ENCODE results near the gene RPSA.
"Not testable (repeated sequence)": the region's sequence is repeated elsewhere in the genome, so short reads cannot be mapped to it uniquely, and the experiment has no call there.

The RPSA gene

DNA sequence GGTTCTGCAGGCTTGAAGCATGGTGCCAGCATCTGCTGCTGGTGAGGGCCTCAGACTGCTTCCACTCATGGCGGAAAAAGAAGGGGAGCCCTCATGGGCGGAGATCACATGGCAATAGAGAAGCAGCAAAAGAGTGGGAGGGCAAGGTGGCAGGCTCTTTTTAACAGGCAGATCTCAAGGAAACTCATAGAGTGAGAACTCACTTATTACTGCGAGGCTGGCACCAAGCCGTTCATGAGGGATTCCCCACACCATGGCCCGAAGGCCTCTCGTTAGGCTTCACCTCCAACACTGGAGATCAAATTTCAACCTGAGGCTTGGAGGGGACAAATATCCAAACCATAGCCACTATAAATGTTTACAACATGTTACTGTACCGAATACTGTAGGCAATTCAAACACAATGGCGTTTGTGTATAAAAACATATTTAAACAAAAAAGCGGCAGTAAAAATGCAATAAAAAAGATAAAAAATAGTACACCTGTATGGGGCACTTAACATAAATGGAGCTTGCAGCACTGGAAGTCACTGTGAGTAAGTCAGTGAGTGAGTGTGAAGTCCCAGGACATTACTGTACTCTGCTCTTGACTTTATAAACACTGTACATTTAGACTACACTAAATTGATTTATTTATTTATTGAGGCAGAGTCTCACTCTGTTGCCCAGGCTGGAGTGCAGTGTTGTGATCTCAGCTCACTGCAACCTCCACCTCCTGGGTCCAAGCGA, 42.1 kb downstream of the RPSA start:
- Histone ChIP-seq H3K79me2 (ENCODE audit: control insufficient read depth, insufficient read depth, low read length) (no peaks in the 10 kb centered on the region), H3K4ac (ENCODE audit: low read depth, low read length) (no peak overlapping the region), H3K4me1 (ENCODE audit: control insufficient read depth, low read depth, low read length) (no peaks in the 10 kb centered on the region), H3K23ac (ENCODE audit: low read length) (no peak overlapping the region), H3K4me3 (ENCODE audit: low read length) (no peak overlapping the region), H3K56ac (ENCODE audit: low read length) (no peak overlapping the region), H3K9ac (ENCODE audit: low read length) (no peak overlapping the region), H3K27ac (ENCODE audit: low read depth, low read length) (no peak overlapping the region), H3K4me2 (ENCODE audit: low read length) (no peak overlapping the region), H2AK5ac (ENCODE audit: low read length) (no peak overlapping the region), H4K5ac (ENCODE audit: low read length) (no peak overlapping the region), H3K18ac (ENCODE audit: low read length) (no peak overlapping the region), H3K36me3 (ENCODE audit: control insufficient read depth, insufficient read depth, low read length) (no peaks in the 10 kb centered on the region), H2BK5ac (ENCODE audit: low read length) (no peak overlapping the region), H2BK120ac (ENCODE audit: low read depth, low read length) (no peak overlapping the region), H4K8ac (ENCODE audit: low read depth, low read length) (no peak overlapping the region), H2BK15ac (replicated peaks; ENCODE audit: low read depth) (no peak overlapping the region), H3K79me1 (ENCODE audit: low read length) (no peaks in the 10 kb centered on the region), H3K27me3 (ENCODE audit: insufficient read depth, low read length, poor library complexity) (no peaks in the 10 kb centered on the region)
- WGBS (ENCODE audit: extremely low coverage, insufficient coverage, low lambda C conversion rate), result no CpG with 5 or more reads among the region's 10 CpGs
- DNase-seq, result no peak

DNA sequence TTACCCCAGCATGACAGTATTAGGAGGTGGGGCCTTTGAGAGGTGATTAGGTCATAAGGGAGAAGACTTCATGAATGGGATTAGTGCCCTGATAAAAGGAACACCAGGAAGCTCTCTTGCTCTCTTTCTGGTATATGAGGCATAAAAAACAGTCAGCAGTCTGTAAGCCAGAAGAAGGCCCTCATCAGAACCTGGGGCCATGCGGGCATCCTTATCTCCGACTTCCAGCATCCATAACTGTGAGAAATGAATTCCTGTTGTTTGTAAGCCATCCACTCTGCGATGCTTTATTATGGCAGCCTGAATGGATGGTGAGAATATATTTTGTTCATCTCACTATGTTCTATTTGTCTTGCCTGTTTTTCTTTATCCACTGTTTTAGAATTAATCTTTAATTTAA, 43.3 kb downstream of the RPSA start:
- Histone ChIP-seq H3K4ac (ENCODE audit: low read depth, low read length) (no peak overlapping the region), H3K18ac (ENCODE audit: low read length) (no peak overlapping the region), H3K79me2 (ENCODE audit: control insufficient read depth, insufficient read depth, low read length) (no peaks in the 10 kb centered on the region), H3K27me3 (ENCODE audit: insufficient read depth, low read length, poor library complexity) (no peaks in the 10 kb centered on the region), H2BK15ac (replicated peaks; ENCODE audit: low read depth) (no peak overlapping the region), H2BK5ac (ENCODE audit: low read length) (no peak overlapping the region), H3K79me1 (ENCODE audit: low read length) (no peaks in the 10 kb centered on the region), H2BK120ac (ENCODE audit: low read depth, low read length) (no peak overlapping the region), H3K4me2 (ENCODE audit: low read length) (no peak overlapping the region), H3K4me3 (ENCODE audit: low read length) (no peak overlapping the region), H3K56ac (ENCODE audit: low read length) (no peak overlapping the region), H3K4me1 (ENCODE audit: control insufficient read depth, low read depth, low read length) (no peaks in the 10 kb centered on the region), H4K5ac (ENCODE audit: low read length) (no peak overlapping the region), H3K23ac (ENCODE audit: low read length) (no peak overlapping the region), H4K8ac (ENCODE audit: low read depth, low read length) (no peak overlapping the region), H3K9ac (ENCODE audit: low read length) (no peak overlapping the region), H3K36me3 (ENCODE audit: control insufficient read depth, insufficient read depth, low read length) (no peaks in the 10 kb centered on the region), H2AK5ac (ENCODE audit: low read length) (no peak overlapping the region), H3K27ac (ENCODE audit: low read depth, low read length) (no peak overlapping the region)
- no CpG with 5 or more reads among the region's 3 CpGs for WGBS (ENCODE audit: extremely low coverage, insufficient coverage, low lambda C conversion rate)
- no peak for DNase-seq

- Histone ChIP-seq H3K56ac (ENCODE audit: low read length) (no peak overlapping the region), H3K4me3 (ENCODE audit: low read length) (no peak overlapping the region), H3K79me2 (ENCODE audit: control insufficient read depth, insufficient read depth, low read length) (no peaks in the 10 kb centered on the region), H2BK120ac (ENCODE audit: low read depth, low read length) (no peak overlapping the region), H2BK5ac (ENCODE audit: low read length) (no peak overlapping the region), H2AK5ac (ENCODE audit: low read length) (no peak overlapping the region), H3K4me1 (ENCODE audit: control insufficient read depth, low read depth, low read length) (no peaks in the 10 kb centered on the region), H3K23ac (ENCODE audit: low read length) (no peak overlapping the region), H3K36me3 (ENCODE audit: control insufficient read depth, insufficient read depth, low read length) (no peaks in the 10 kb centered on the region), H3K9ac (ENCODE audit: low read length) (no peak overlapping the region), H3K27me3 (ENCODE audit: insufficient read depth, low read length, poor library complexity) (no peaks in the 10 kb centered on the region), H3K27ac (ENCODE audit: low read depth, low read length) (no peak overlapping the region), H3K4ac (ENCODE audit: low read depth, low read length) (no peak overlapping the region), H3K79me1 (ENCODE audit: low read length) (no peaks in the 10 kb centered on the region), H3K4me2 (ENCODE audit: low read length) (no peak overlapping the region), H4K5ac (ENCODE audit: low read length) (no peak overlapping the region), H2BK15ac (replicated peaks; ENCODE audit: low read depth) (no peak overlapping the region), H4K8ac (ENCODE audit: low read depth, low read length) (no peak overlapping the region), H3K18ac (ENCODE audit: low read length) (no peak overlapping the region)
- WGBS (ENCODE audit: extremely low coverage, insufficient coverage, low lambda C conversion rate), result no CpG with 5 or more reads among the region's 1 CpG
- DNase-seq, result no peak
These were observed 46.6 kb downstream of the RPSA start for GRCh38 chr3:39453134-39453533.

DNA sequence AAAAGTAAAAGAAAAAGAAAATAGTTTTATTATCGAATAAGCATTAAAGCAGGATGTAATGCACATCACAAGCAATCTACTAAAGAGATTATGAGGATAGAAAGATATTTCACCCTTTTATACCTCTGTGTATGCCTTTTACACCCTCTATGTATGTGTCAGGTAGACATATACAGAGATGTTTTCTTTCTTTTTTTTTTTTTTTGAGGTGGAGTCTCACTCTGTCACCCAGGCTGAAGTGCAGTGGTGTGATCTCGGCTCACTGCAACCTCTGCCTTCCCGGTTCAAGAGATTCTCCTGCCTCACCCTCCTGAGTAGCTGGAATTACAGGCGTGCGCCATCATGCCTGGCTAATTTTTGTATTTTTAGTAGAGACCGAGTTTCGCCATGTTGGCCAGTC, 47.4 kb downstream of the RPSA start:
- not testable (repeated sequence) for H3K27ac ChIP-seq (ENCODE audit: low read depth, low read length); H3K27me3 ChIP-seq (ENCODE audit: insufficient read depth, low read length, poor library complexity); H3K4ac ChIP-seq (ENCODE audit: low read depth, low read length); H2BK120ac ChIP-seq (ENCODE audit: low read depth, low read length); H3K18ac ChIP-seq (ENCODE audit: low read length); H3K23ac ChIP-seq (ENCODE audit: low read length); H3K56ac ChIP-seq (ENCODE audit: low read length); H3K4me1 ChIP-seq (ENCODE audit: control insufficient read depth, low read depth, low read length); H2AK5ac ChIP-seq (ENCODE audit: low read length); H4K8ac ChIP-seq (ENCODE audit: low read depth, low read length); H3K4me3 ChIP-seq (ENCODE audit: low read length); H3K9ac ChIP-seq (ENCODE audit: low read length); H3K79me1 ChIP-seq (ENCODE audit: low read length); DNase-seq; H2BK15ac ChIP-seq (replicated peaks; ENCODE audit: low read depth); H3K36me3 ChIP-seq (ENCODE audit: control insufficient read depth, insufficient read depth, low read length); H4K5ac ChIP-seq (ENCODE audit: low read length); H3K79me2 ChIP-seq (ENCODE audit: control insufficient read depth, insufficient read depth, low read length); H2BK5ac ChIP-seq (ENCODE audit: low read length); H3K4me2 ChIP-seq (ENCODE audit: low read length)
- WGBS (ENCODE audit: extremely low coverage, insufficient coverage, low lambda C conversion rate), result no CpG with 5 or more reads among the region's 7 CpGs

DNA sequence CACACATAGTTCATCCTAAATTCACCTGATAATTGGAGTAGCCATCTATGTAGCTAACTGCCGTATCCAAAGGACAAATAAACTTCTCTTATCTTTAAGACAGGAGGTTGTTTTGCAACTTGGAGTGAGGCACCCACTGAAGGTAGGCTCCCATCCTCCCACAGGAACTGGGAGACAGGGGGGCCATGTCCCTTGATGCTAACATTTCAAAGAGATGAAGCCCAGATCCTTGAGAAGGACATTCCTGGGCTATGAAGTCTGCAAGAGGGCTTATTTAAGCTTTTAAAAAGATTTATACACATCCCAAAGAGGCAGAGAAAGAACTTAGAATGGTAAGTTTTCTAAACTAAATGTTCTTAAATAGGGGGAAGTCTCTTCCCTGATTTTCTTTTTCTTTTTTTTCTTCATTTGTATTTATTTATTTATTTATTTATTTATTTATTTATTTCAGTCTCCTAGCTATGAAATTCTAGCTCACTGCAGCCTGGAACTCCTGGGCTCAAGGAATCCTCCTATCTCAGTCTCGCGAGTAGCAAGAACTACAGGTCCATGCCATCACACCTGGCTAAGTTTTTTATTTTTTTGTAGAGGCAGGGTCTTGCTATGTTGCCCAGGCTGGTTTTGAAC, 48.2 kb downstream of the RPSA start:
- no peak overlapping the region for H3K4ac ChIP-seq (ENCODE audit: low read depth, low read length)
- H3K27me3 ChIP-seq (ENCODE audit: insufficient read depth, low read length, poor library complexity), result no peaks in the 10 kb centered on the region
- H4K5ac ChIP-seq (ENCODE audit: low read length), result no peak overlapping the region
- H3K23ac ChIP-seq (ENCODE audit: low read length), result no peak overlapping the region
- H2BK120ac ChIP-seq (ENCODE audit: low read depth, low read length), result no peak overlapping the region
- H3K4me2 ChIP-seq (ENCODE audit: low read length), result no peak overlapping the region
- H3K56ac ChIP-seq (ENCODE audit: low read length), result no peak overlapping the region
- no peak overlapping the region for H2BK15ac ChIP-seq (replicated peaks; ENCODE audit: low read depth)
- no peak overlapping the region for H3K27ac ChIP-seq (ENCODE audit: low read depth, low read length)
- no peak overlapping the region for H3K4me3 ChIP-seq (ENCODE audit: low read length)
- H4K8ac ChIP-seq (ENCODE audit: low read depth, low read length), result no peak overlapping the region
- H3K79me1 ChIP-seq (ENCODE audit: low read length), result no peaks in the 10 kb centered on the region
- no peak overlapping the region for H2BK5ac ChIP-seq (ENCODE audit: low read length)
- no CpG with 5 or more reads among the region's 3 CpGs for WGBS (ENCODE audit: extremely low coverage, insufficient coverage, low lambda C conversion rate)
- DNase-seq, result no peak
- no peak overlapping the region for H3K9ac ChIP-seq (ENCODE audit: low read length)
- no peaks in the 10 kb centered on the region for H3K36me3 ChIP-seq (ENCODE audit: control insufficient read depth, insufficient read depth, low read length)
- no peaks in the 10 kb centered on the region for H3K79me2 ChIP-seq (ENCODE audit: control insufficient read depth, insufficient read depth, low read length)
- H3K18ac ChIP-seq (ENCODE audit: low read length), result no peak overlapping the region
- no peak overlapping the region for H2AK5ac ChIP-seq (ENCODE audit: low read length)
- no peaks in the 10 kb centered on the region for H3K4me1 ChIP-seq (ENCODE audit: control insufficient read depth, low read depth, low read length)

DNA sequence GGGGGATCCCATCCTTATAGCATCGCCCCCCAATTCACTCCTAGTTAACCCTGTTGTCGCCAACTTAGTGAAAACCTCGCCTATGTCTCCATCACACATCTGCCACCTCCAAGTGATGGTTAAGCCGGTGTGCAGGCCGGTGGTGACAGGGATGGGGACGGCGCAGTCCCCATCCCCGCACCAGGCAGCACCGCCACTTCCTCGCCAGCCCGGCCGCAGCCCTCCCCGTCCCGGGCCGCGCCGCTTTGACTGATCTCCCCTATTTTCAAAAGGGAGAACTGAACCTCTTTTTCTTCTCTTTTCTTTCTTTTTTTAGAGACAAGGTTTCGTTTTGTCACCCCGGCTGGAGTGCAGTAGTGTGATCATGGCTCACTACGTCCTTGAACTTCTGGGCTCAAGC, 49.6 kb downstream of the RPSA start:
- Histone ChIP-seq H3K9ac (ENCODE audit: low read length) (no peak overlapping the region), H3K18ac (ENCODE audit: low read length) (no peak overlapping the region), H3K79me2 (ENCODE audit: control insufficient read depth, insufficient read depth, low read length) (no peaks in the 10 kb centered on the region), H3K4me3 (ENCODE audit: low read length) (no peak overlapping the region), H3K27me3 (ENCODE audit: insufficient read depth, low read length, poor library complexity) (no peaks in the 10 kb centered on the region), H4K8ac (ENCODE audit: low read depth, low read length) (no peak overlapping the region), H3K79me1 (ENCODE audit: low read length) (no peaks in the 10 kb centered on the region), H3K56ac (ENCODE audit: low read length) (no peak overlapping the region), H2AK5ac (ENCODE audit: low read length) (no peak overlapping the region), H3K23ac (ENCODE audit: low read length) (no peak overlapping the region), H2BK15ac (replicated peaks; ENCODE audit: low read depth) (no peak overlapping the region), H2BK5ac (ENCODE audit: low read length) (no peak overlapping the region), H3K27ac (ENCODE audit: low read depth, low read length) (no peak overlapping the region), H3K4ac (ENCODE audit: low read depth, low read length) (no peak overlapping the region), H3K4me2 (ENCODE audit: low read length) (no peak overlapping the region), H3K4me1 (ENCODE audit: control insufficient read depth, low read depth, low read length) (no peaks in the 10 kb centered on the region), H4K5ac (ENCODE audit: low read length) (no peak overlapping the region), H2BK120ac (ENCODE audit: low read depth, low read length) (no peak overlapping the region), H3K36me3 (ENCODE audit: control insufficient read depth, insufficient read depth, low read length) (no peaks in the 10 kb centered on the region)
- no peak for DNase-seq
- no CpG with 5 or more reads among the region's 20 CpGs for WGBS (ENCODE audit: extremely low coverage, insufficient coverage, low lambda C conversion rate)
